Raji (cell line): ENCODE data around the gene SLC66A1.

Experiments used
- POLR2A ChIP-seq: IDR thresholded peaks from 2 replicates; pipeline ENCODE4 v1.6.1; 2011; ENCODE audit warnings: low read depth, low read length, control low read depth; ENCODE audit not compliant: insufficient read depth

The SLC66A1 gene

GRCh38 chr1:19375631-19376400 lies 63.7 kb downstream of the SLC66A1 start:
- TF ChIP-seq POLR2A, result no peak

GRCh38 chr1:19376428-19377372 lies 64.6 kb downstream of the SLC66A1 start:
- TF ChIP-seq POLR2A, result no peak

GRCh38 chr1:19377812-19378718 lies 65.9 kb downstream of the SLC66A1 start:
- TF ChIP-seq POLR2A, result no peak
